ENCODE data around the gene DMXL1.
A peak's percentile ranks its signal among the peaks of the same experiment; 100 is the strongest.

Gene DMXL1

GRCh38 chr5:119218830-119219782 lies 148.2 kb downstream of the DMXL1 start (continued):
- TF ChIP-seq ZNF280D (tag by site-specific recombination; IDR thresholded peaks at IDR 0.05) (no peak), ZNF26 (tag by site-specific recombination; IDR thresholded peaks at IDR 0.05) (no peak), ZBTB6 (tag by site-specific recombination; IDR thresholded peaks at IDR 0.05) (no peak), ZNF623 (tag by site-specific recombination; IDR thresholded peaks at IDR 0.05) (peak; percentile 61), ZNF10 (tag by site-specific recombination; IDR thresholded peaks at IDR 0.05) (no peak), ZNF266 (tag by site-specific recombination; IDR thresholded peaks at IDR 0.05; ENCODE audit: low read depth) (peak; percentile 42; the same call in 1 of the 2 replicates), ZNF132 (tag by site-specific recombination; IDR thresholded peaks at IDR 0.05; ENCODE audit: borderline replicate concordance) (no peak), TSHZ1 (tag by site-specific recombination; IDR thresholded peaks at IDR 0.05; ENCODE audit: borderline replicate concordance) (no peak), ZNF560 (tag by site-specific recombination; IDR thresholded peaks at IDR 0.05; ENCODE audit: borderline replicate concordance) (0 out of 2 replicates have a peak, but pooled peaks have one; percentile 38), ZBTB7A (tag by site-specific recombination; IDR thresholded peaks at IDR 0.05; ENCODE audit: low read depth) (no peak), ZNF473 (tag by site-specific recombination; IDR thresholded peaks at IDR 0.05) (no peak), ZNF837 (tag by site-specific recombination; IDR thresholded peaks at IDR 0.05) (no peak), ZNF660 (tag by site-specific recombination; IDR thresholded peaks at IDR 0.05) (no peak), ZNF555 (tag by site-specific recombination; conservative IDR thresholded peaks at IDR 0.05) (peak; percentile 67), ZNF155 (tag by site-specific recombination; IDR thresholded peaks at IDR 0.05) (no peak), ZNF596 (tag by site-specific recombination; IDR thresholded peaks at IDR 0.05) (no peak), ZNF398 (tag by site-specific recombination; IDR thresholded peaks at IDR 0.05) (no peak), ZNF48 (tag by site-specific recombination; IDR thresholded peaks at IDR 0.05) (no peak), ZIC2 (tag by site-specific recombination; IDR thresholded peaks at IDR 0.05) (no peak), SP3 (tag by site-specific recombination; IDR thresholded peaks at IDR 0.05) (no peak), ZSCAN16 (tag by site-specific recombination; IDR thresholded peaks at IDR 0.05) (no peak), ZNF23 (tag by site-specific recombination; IDR thresholded peaks at IDR 0.05; ENCODE audit: borderline replicate concordance) (no peak), GLIS2 (tag by site-specific recombination; IDR thresholded peaks at IDR 0.05) (no peak), ZNF157 (tag by site-specific recombination; IDR thresholded peaks at IDR 0.05) (no peak), ZNF362 (tag by site-specific recombination; IDR thresholded peaks at IDR 0.05) (no peak), ZNF174 (tag by site-specific recombination; IDR thresholded peaks at IDR 0.05) (no peak), ZNF221 (tag by site-specific recombination; IDR thresholded peaks at IDR 0.05; ENCODE audit: borderline replicate concordance) (no peak; the same call in 1 of the 2 replicates)

Measured in HEK293 (cell line).